ENCODE measurements around the gene SKIC2.
"Not testable (repeated sequence)": the region's sequence is repeated elsewhere in the genome, so short reads cannot be mapped to it uniquely, and the experiment has no call there.

The SKIC2 gene

GRCh38 chr6:31969712-31970603 is 11.0 kb downstream of the SKIC2 start:
- DNase-seq, result no peak

- no peak for DNase-seq
Measured at GRCh38 chr6:31970604-31971271, 11.8 kb downstream of the SKIC2 start.

DNA sequence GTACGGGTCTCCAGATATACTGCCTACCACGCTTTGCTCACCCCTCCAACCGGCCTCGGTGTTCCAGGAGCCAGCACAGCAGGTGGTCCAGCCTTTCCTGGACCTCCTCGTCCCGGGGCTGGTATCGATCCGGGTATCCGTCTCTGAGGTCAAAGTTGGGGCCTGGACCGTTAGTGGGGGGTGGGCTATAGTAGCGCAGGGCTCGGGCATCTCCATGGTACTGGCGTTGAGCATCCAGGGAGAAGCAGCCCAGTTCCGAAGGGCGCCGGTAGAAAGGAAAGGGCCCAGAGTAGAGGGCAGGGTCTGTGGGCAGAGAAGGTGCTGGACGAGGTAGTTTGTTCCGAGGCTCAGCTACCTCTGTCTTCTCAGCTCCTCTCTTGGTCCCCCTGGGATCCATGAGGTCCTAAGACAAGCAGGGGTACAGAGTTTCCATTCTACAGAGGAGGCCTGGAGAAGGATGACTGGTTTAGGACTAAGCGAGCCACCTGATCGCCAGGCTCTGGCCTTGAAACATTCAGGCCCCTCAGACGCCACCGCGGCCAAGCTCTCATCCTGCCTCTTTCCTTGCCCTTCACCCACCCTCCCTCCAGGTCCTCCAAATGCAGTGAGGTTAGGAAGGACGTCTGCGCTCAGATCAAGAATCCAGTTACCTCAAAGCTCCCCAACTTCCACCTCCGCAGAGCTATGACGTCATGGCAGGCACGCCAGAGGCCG is 12.5 kb downstream of the SKIC2 start:
- DNase-seq, result no peak

GRCh38 chr6:31971993-31972708 is 13.2 kb downstream of the SKIC2 start, which contains the start of gene DXO:
TSS of gene DXO (minus strand) at chr6:31972138. CDS start at chr6:31971675, 463 bp downstream.
- peak; percentile 99 for DNase-seq

GRCh38 chr6:31972709-31973350 is 13.9 kb downstream of the SKIC2 start:
- DNase-seq, result no peak

DNA sequence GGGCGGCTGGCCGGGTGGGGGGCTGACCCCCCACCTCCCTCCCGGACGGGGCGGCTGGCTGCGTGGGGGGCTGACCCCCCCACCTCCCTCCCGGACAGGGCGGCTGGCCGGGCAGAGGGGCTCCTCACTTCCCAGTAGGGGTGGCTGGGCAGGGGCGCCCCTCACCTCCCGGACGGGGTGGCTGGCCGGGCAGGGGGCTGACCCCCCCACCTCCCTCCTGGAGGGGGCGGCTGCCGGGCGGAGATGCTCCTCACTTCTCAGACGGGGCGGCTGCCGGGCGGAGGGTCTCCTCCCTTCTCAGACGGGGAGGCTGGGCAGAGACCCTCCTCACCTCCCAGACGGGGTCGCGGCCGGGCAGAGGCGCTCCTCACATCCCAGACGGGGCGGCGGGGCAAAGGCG is 17.1 kb downstream of the SKIC2 start:
- not testable (repeated sequence) for DNase-seq

DNA sequence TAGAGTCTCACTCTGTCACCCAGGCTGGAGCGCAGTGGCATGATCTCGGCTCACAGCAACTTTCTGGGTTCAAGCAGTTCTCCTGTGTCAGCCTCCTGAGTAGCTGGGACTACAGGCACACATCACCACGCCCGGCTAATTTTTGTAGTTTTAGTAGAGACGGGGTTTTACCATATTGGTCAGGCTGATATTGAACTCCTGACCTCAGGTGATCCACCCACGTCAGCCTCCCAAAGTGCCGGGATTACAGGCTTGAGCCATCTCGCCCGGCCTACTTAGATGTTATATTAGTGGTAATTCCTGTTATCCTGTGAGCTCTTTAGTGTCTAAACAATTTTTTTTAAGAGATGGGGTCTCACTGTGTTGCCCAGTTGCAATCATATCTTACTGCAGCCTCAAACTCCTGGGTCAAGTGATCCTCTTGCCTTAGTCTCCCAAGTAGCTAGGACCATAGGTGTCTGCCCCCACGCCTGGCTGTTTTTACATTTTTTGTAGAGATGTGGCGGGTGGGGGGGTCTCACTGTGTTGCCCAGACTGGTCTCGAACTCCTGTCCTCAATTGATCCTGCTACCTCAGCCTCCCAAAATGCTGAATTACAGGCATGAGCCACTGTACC is 18.9 kb downstream of the SKIC2 start:
- no peak for DNase-seq

GRCh38 chr6:31978831-31979230 is 19.9 kb downstream of the SKIC2 start:
- no peak for DNase-seq

GRCh38 chr6:31979238-31979898 is 20.4 kb downstream of the SKIC2 start:
- DNase-seq, result no peak

DNA sequence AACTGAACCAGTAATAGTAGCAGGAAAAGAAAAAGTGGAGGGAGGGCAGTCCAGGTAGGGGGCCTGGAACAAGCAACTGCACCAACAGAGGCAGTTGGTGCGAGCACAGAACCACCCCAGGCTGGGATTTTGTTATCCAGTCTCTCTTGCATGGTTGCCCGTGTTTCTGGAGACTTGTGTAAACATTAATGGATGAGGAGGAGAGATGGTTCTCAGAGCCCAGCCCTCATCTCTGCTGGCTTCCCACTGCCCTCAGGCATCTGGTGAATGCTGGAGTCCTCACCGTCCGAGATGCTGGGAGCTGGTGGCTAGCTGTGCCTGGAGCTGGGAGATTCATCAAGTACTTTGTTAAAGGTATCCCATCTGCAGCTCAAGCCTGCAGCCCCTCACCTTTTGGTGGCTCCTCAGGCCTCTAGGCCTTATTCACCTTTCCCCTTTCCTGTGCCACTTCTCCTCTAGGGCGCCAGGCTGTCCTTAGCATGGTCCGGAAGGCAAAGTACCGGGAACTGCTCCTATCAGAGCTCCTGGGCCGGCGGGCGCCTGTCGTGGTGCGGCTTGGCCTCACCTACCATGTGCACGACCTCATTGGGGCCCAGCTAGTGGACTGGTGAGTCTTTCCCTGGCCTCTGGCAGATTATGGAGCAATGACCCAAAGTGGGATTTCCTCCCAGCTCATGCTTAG is 21.4 kb downstream of the SKIC2 start:
- DNase-seq, result not testable (repeated sequence)

DNA sequence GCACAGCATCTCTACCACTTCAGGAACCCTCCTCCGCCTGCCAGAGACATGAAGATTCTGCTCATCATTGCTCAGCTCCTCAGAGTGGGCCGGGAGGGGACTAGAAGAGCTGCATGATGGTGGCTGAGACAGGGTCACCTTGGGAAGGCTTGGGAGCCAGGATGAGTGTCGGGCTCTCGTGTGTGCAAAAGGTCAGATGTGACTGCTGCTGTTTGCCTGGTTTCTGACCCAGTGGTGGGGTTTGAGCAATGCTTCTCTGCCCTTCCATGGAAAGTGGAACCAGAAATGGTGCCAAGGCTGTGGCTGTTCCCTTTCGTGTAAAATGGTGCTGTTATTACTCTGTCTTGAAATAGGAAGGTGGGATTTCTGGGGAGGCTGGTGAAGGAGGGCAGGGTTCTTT is 22.0 kb downstream of the SKIC2 start:
- DNase-seq, result not testable (repeated sequence)

- DNase-seq, result not testable (repeated sequence)
Measured at GRCh38 chr6:31981744-31982143, 22.8 kb downstream of the SKIC2 start, which contains the start of gene C4A. TSS of gene C4A (plus strand) at chr6:31982057. CDS start at chr6:31982108, 51 bp downstream.

DNA sequence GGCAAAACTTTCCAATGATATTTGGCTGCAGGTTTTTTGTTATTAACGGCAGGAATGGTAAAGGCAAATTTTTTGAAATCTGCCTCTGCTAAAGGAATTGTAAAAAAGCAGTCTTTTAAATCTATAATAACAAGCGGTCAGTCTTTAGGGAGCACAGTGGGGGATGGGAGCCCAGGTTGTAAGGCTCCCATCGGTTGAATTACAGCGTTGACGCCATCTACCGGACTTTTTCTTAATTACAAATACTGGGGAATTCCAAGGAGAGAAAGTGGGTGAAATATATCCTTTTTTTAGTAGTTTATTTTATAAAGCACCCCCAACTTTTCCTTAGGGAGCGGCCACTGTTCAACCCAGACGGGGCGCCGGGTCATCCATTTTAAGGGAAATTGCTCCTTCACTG is 30.4 kb downstream of the SKIC2 start:
- DNase-seq, result not testable (repeated sequence)

GRCh38 chr6:31994421-31994820 is 35.4 kb downstream of the SKIC2 start:
- not testable (repeated sequence) for DNase-seq

DNA sequence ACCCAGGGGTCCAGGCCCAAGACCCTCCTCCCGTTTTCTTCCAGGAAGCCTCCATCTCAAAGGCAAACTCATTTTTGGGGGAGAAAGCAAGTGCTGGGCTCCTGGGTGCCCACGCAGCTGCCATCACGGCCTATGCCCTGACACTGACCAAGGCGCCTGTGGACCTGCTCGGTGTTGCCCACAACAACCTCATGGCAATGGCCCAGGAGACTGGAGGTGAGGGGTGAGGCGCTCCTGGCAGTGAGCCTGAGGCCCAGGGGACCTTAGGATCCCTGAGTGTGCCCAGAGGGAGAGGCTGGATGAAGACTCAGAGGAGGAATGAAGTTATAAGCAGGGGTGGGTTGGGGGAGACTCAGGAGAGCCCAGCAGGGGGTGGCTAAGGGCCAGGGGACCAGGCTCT is 37.4 kb downstream of the SKIC2 start:
- DNase-seq, result not testable (repeated sequence)

- not testable (repeated sequence) for DNase-seq
Measured at GRCh38 chr6:32002546-32003268, 43.7 kb downstream of the SKIC2 start.

- not testable (repeated sequence) for DNase-seq
Measured at GRCh38 chr6:32003301-32003700, 44.3 kb downstream of the SKIC2 start.

DNA sequence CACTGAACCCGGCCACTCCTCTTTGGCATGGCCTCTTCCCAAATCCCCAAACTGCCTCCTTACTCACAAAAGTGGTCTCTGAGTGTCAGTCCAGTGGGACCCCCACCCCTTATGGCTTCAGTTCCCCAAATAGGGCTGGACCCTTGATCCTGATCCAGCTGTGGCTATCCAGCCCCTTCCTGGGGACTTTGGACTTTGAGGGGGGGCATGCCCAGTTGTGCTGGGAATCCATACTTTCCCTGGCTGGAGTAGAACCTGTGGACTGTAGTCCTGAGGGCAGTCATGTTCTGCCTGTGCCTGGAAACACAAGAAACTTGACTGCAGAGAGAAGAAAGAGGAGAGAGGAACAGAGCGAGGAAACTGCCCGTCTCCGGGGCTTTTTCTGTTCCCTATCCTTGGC is 45.4 kb downstream of the SKIC2 start:
- DNase-seq, result not testable (repeated sequence)

GRCh38 chr6:32004864-32005537 is 46.0 kb downstream of the SKIC2 start:
- DNase-seq, result not testable (repeated sequence)

All from effector CD4-positive, alpha-beta T cell (primary cell).